Measurements from ENCODE around the gene LIME1.
"Not testable (repeated sequence)": the region's sequence is repeated elsewhere in the genome, so short reads cannot be mapped to it uniquely, and the experiment has no call there.

Gene LIME1

DNA sequence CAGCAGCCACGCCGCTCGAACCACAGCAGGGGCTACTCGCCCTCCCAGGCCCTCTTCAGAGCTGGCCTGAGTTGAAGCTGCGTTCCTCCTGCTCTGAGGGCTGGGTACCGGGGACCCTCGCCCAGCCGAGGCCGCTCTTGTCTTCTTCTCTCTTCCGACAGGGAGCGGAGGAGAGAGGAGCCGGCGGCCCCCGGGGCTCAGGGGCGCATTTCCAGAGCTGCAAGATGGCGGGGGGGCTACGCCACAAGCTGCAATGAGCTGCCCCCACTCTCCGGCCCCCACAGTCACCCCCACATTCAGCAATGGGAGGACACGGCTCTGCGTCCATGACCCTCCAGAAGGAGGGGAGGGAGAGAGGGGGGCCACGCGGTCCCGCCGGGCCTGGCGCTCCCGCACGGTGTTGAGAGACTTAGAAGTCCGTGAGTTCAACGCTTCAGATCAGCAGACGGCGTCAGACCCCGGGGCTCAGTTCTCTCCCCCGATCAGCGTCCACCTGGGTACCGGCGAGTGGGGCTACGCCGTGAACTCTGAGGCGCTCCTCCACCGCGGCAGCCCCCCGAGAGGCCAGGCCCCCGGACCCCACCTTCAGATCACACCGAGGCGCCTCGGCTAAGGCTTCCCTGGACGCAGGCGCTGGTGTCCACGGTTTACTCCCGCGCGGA lies 34.7 kb downstream of the LIME1 start:
- DNase-seq (ENCODE audit: low read depth in 3 of 3, low spot score in 1 of 3) = no peak

DNA sequence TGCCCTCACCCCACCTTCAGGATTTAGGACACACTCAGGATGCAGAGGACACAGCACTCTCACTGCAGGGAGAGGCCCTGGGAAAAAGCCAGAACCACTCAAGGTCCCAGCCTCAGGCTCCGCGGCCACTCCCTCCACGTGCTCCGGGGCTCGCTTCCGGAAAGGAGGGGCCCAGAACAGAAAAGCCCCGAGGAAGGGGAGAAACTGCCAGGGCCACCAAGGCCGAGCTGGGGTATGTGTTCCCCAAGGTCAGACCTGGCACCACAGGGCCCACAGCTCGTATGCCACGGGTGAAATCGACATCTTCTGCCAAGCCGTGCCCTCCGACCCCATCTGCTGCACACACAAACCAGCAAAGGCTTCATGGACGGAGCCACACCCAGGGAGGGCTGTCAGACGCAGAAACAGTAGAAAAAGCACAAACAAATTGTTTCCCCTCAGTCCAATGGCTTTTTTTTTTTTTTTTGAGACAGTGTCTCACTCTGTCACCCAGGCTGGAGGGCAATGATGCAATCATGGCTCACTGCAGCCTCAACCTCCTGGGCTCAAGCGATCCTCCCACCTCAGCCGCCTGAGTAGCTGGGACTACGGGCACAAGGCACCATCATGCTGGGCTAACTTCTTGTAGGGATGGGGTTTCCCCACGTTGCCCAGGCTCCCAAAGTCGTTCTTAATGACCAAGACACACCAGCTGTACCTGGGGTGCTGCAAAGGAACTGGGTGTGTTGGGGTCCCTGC lies 36.5 kb downstream of the LIME1 start:
- no peak for DNase-seq (ENCODE audit: low read depth in 3 of 3, low spot score in 1 of 3)

DNA sequence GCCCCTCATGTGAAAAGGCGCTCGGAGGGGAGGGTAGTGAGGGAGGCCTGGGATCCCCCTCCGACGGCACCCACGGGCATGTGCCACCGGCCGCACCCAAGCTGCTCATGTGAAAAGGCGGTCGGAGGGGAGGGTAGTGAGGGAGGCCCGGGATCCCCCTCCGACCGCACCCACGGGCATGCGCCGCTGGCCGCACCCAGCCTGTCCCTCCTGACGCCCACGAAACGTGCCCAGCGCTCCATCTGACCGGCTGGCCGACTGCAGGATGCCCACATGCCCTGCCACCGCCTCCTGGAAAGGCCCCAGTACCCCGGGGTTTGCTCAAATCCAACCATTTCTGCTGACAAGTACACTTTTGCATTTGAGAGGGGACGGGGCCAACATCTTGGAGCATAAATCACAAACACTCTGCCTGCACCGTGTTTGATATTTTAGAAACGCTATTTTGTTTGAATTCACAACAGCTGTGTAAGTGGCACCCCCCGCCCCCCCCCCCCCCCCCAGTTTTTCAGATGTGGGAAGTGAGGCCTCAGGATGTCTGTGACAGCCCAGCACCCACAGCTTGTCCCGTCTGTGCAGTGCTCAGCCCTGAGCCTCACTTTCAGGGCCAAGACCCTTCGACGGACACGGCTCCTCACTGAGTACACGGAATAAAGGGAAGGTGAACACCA lies 37.2 kb downstream of the LIME1 start:
- DNase-seq (ENCODE audit: low read depth in 3 of 3, low spot score in 1 of 3) = no peak

DNA sequence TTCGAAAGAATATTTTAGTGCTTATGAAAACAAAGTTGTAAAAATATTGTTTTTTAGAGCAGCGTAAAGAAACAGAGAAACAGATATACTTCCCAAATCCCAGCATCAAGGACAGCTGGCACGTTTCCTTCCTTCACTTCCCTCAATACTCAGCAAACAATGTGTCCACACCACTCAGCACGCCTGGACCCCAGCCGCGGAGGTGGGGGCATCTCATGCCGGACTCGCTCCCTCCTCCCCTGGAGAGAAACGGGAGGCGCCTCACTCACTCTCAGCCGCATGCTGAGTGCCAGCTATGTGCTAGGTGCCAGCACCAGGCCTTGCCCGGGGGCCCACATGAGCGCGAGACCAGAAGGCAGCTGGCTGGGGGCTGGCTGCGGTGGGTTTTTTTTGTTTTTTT lies 37.8 kb downstream of the LIME1 start:
- DNase-seq (ENCODE audit: low read depth in 3 of 3, low spot score in 1 of 3) = no peak

DNA sequence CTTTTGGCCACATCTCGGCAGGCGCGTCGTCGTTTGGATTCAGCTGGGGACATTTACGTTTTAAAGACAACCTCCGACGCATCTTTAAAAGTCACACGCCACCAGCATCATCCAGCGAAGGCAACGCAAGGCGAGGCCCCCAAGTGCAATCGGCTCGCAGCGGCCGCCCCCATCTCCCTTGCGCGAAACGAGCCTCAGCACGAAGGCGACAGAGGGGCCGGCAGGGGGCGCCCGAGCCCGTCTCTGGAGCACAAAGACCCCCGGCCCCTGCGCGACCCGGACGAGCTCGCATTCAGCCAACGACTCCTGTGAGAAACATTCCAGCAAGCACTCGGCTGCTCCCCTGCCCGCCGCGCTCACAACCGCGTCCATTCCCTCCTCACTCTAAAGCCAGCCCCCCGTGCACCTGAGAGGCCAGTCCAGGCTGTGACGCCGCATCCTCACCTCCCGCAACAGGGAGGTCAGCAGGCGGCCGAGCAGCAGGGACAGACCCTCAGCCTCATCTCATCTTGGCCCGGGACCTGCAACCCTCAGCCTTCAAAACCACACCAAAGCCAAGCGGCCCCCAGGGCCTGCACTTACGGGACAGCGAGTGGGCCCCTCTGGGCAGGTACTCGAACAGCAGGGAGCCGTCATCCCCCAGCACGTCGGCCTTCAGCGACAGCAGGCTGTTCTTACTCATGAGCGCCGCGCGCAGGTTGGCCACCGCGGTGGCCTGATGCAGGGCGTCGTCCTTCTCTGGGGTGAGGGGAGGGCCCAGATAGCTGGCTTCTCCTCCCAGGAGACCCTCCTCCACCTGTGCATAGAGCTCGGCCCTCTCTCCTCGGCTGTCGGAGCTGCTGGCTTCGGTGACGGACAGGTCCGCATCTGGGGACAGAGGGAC lies 38.9 kb downstream of the LIME1 start:
- DNase-seq (ENCODE audit: low read depth in 3 of 3, low spot score in 1 of 3) = peak in 1 of 3 donors; percentile 27

DNA sequence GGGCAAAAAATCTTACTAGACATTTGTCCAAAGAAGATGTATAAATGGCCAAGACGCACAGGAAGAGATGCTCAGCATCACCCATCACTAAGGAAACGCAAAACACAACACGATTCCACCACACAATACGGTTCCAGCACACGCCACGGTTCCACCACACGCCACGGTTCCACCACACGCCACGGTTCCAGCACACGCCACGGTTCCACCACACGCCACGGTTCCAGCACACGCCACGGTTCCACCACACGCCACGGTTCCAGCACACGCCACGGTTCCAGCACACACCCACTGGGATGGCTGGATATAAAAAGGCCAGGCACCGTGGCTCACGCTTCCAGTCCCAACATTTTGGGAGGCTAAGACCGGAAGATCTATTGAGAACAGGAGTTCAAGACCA lies 40.4 kb downstream of the LIME1 start:
- not testable (repeated sequence) for DNase-seq (ENCODE audit: low read depth in 3 of 3, low spot score in 1 of 3)

DNA sequence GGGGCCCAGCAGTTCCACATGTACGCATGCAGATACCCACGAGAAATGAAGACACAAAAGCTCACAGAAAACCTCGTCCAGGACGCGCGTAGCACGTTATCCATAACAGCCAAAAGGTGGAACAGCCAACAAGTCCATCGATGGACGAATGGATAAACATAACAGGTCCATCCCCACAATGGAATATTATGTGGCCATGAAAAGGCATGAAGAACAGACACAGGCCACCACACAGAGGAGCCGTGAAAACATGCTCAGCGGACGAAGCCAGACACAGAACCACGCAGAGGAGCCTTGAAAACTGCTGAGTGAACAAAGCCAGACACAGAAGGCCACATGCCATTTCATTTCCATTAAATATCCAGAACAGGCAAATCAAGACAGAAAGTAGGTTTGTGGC lies 41.1 kb downstream of the LIME1 start:
- DNase-seq (ENCODE audit: low read depth in 3 of 3, low spot score in 1 of 3) = no peak

DNA sequence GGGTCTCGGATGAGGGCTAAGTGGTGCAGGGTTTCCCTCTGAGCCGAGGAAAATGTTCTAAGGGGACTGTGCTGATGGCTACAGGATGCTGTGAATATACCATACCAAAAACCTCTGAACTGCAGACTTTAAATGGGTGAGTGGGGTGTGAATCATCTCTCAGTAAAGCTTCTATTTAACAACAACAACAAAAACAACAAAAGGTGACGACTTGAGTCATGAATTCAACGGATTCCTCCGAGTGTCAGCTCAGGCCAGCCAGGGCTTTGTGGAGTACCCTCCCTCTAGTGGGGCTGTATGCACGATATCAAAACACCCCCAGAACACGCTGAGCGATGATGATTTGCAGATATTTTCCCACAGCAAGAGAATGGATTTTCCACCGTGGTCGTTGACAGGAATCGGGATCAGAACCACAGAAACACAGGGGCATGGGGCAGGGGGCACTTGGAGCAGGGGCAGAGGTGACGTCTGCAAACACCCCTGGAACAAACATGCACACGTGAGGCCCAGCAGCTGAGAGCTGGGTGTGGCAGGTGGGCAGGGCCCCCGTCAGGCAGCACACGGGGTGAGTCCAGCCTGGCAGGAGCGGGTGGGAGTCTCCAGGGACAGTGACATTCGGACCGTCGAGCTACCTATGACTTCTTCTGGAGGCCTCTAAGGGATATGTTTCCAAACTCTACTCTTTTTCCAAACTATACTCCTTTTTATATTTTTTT lies 41.7 kb downstream of the LIME1 start:
- no peak for DNase-seq (ENCODE audit: low read depth in 3 of 3, low spot score in 1 of 3)

DNA sequence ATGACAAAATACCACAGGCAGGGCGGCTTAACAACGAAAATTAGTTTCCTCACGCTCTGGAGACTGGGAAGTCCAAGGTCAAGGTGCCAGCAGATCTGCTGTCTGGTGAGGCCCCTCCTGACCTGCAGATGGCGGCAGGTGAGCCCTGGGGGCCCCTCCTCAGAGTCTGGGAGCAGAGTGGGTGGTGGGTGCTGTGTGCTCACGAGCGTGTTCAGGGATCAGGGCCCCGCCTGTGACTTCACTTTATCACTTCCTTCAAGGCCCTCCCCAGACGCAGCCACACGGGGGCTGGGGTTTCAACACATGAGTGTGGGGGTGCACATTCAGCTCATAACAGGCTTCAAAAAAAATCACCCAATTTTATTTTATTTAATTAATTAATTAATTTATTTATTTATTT lies 42.4 kb downstream of the LIME1 start:
- no peak for DNase-seq (ENCODE audit: low read depth in 3 of 3, low spot score in 1 of 3)

DNA sequence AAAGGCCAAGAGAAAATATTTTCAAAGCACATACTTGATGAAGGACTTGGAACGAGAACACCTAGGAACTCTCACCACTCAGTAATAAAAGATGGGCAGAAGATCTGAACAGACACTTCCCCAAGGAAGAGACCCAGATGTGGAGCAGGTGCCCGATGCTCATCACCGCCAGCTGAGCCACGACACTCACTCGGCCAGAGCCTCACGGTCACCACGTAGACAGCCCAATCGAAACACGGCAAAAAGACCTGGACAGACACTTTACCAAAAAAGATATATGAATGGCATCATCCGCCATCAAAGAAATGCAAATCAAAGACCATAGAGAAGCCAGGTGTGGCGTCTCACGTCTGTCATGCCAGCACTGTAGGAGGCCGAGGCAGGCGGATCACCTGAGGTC lies 44.7 kb downstream of the LIME1 start:
- no peak for DNase-seq (ENCODE audit: low read depth in 3 of 3, low spot score in 1 of 3)

DNA sequence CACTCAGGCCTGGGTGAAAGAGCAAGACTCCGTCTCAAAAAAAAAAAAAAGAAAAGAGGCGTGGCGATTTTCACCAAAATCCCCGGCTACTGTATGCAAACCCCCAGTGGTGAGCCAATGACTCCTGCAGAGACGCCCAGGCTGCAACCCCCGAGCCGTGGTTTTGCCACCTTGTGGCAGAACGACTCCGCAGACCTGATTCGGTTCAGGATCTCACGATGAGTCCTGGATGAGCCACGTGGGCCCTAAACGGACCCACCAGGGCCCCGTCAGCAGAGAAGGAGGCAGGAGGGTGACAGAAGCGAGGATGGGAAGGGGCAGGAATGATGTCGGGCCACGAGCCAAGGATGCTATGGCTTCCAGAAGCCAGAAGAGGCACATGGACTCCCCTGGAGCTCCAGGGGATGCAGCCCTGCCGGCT lies 45.6 kb downstream of the LIME1 start:
- peak in 2 of 3 donors; percentile 7 to 42 for DNase-seq (ENCODE audit: low read depth in 3 of 3, low spot score in 1 of 3)

DNA sequence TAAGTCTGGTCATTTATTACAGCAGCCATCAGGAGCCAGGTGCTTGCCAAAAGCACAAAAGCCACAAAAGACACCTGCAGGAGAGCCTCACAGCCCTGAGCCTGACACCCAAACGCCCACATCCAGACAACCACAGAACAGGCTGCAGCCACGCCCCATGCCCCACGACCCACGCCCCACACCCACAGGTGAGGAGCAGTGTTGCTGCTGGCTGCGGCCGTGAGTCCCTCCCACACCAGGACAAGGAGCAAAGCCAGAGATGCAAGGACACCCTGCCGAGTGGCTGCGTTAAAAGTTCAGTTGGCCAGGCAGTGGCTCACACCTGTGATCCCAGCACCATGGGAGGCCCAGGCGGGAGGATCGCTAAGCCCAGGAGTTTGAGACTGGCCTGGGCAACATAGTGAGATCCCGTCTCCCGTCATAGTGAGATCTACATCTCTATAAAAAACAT lies 46.1 kb downstream of the LIME1 start:
- DNase-seq (ENCODE audit: low read depth in 3 of 3, low spot score in 1 of 3) = no peak

DNA sequence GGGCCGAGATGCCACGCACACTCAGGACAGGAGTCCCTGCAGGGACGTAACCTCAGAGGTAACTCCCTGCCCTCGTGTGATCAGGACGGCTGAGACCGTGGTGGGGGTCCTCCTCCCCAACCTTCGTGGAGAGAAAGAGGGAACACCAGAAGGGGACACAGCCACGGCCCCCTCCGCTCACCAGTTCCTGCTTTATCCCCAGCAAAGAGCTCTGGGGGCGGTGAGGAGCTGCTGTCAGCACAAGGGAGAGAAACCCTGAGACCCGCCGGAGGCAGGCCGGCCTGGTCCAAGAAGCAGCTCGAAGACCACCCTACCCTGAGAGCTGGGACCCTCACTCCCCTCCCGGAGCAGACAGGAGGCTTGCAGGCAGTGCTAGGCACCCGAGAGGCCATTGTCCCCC lies 47.5 kb downstream of the LIME1 start:
- DNase-seq (ENCODE audit: low read depth in 3 of 3, low spot score in 1 of 3) = no peak

DNA sequence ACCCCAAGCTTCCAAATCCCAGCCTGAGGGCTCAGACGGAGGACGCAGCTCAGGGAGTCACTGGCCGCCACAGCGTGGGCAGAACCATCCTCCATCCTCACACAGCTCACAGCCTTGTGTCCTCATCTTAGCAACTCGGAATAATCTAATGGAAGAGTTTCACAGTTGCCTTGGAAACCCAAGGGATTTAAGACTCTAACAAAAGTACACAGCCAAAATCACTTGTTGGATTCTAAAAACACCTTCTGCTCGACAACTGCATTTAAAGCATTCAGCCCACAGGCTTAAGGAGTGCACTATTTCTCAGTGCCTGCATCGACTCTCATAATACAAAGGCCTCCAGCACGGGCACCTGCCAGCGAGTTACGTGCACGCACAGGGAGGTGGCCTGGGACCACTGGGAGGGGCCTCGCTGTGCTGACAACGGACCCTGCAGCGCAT lies 49.2 kb downstream of the LIME1 start:
- DNase-seq (ENCODE audit: low read depth in 3 of 3, low spot score in 1 of 3) = no peak

DNA sequence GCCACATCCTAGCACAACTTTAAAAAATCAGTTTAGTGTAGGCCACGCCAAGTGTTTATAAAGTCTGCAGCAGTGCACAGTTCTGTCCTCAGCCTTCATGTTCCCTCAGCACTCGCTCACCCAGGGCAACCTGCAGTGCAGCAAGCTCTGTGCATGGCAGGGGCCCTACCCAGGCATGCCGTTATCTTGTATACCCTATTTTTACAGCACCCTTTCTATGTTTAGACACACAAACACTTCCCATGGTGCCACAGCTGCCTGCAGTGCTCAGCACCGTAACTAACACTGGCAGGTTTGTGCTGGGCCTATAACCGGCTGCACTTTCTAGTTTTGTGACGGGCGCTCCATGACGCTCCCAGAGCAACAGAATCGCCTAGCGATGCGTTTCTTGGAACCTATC lies 50.8 kb downstream of the LIME1 start:
- no peak for DNase-seq (ENCODE audit: low read depth in 3 of 3, low spot score in 1 of 3)

DNA sequence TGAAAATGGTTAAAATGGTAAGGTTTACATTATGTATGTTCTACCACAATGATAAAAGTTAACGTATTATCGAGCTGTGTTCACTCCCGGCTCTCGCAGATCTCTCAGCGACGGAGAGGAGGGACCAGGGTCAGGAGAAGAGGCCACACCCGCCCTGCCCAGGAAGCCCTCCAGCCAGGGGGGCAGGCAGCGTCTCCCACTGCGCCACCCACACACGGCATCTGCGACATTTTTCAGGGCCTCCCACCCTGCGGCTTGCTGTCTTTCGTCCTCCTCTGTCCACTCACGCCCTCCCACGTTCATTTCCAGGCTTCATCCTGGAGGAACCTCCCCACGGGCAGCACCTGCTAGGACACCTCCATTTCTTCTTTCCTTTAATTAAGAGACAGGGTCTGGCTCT lies 51.3 kb downstream of the LIME1 start:
- DNase-seq (ENCODE audit: low read depth in 3 of 3, low spot score in 1 of 3) = no peak
